Mesothelial cell of epicardium (in vitro differentiated cells): ENCODE measurements around the gene RNF208. TPM values are rescaled to one million over a fixed set of nuclear protein-coding genes. Genes with fewer than 3 reads are reported as not detected.

Experiments
- DNase-seq, 2 experiments: peaks; one replicate each; pipeline ENCODE4 v3.0.0; 2021; ENCODE audit warnings: low spot score in 2 of 2; ENCODE audit not compliant: unreplicated experiment in 2 of 2
- H3K27ac Mint-ChIP-seq: 2 replicates; pipeline ENCODE4 v1.8.0; 2021; ENCODE audit warnings: mixed read lengths
- H3K27me3 Mint-ChIP-seq: 2 replicates; pipeline ENCODE4 v1.8.0; 2021; ENCODE audit warnings: low read depth, mixed read lengths
- H3K36me3 Mint-ChIP-seq: 2 replicates; pipeline ENCODE4 v1.8.0; 2021; ENCODE audit warnings: mixed read lengths
- H3K4me1 Mint-ChIP-seq: 2 replicates; pipeline ENCODE4 v1.8.0; 2021; ENCODE audit warnings: mixed read lengths
- H3K4me3 Mint-ChIP-seq: 2 replicates; pipeline ENCODE4 v1.8.0; 2021; ENCODE audit warnings: mild to moderate bottlenecking, moderate library complexity, mixed read lengths
- H3K9me3 Mint-ChIP-seq: 2 replicates; pipeline ENCODE4 v1.8.0; 2021; ENCODE audit warnings: mixed read lengths
- CTCF ChIP-seq: fragments of 200-600 bp; sonication (generic); IDR thresholded peaks from one replicate; pipeline ENCODE4 v1.5.0; 2021; ENCODE audit warnings: antibody characterized with exemption; ENCODE audit not compliant: unreplicated experiment
- total RNA-seq: library from RNA; stranded (reverse); gene quantifications from 3 replicates; pipeline ENCODE4 v1.2.1, GENCODE V29; 2021

The RNF208 gene
- total RNA-seq, 1 donor from 2014 or later, result 13.9 TPM

DNA sequence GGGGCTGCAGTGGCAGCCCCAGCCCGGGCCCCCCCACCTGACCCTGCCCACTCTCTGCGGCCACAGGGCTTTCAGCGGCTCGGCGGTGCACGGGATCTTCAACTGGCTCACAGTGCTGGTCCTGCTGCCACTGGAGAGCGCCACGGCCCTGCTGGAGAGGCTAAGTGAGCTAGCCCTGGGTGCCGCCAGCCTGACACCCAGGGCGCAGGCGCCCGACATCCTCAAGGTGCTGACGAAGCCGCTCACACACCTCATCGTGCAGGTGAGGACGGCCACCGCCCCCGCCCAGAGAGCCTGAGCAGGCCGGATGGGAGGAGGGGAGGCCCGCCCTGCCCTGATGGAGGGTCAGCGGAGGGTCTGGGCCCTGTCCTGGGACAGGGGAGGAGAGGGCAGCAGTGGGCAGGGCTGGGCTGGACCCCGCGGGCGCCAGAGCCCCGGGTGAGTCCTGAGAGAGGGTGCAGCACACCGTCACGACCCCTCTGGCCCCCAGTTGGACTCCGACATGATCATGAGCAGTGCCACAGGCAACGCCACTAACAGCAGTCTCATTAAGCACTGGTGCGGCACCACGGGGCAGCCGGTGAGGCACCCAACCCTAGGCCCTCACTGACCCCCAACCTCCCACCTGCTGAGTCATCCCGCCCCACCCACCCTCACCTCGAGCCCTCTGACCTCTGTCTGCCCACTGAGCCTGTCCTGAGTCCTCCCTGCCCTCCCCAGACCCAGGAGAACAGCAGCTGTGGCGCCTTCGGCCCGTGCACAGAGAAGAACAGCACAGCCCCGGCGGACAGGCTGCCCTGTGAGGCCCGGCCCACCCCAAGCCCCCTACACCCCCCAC lies 11.3 kb upstream of the RNF208 start:
- TF ChIP-seq CTCF, result no peak
- H3K9me3 Mint-ChIP-seq, result no peaks in the 10 kb centered on the region
- no peak overlapping the region for H3K27ac Mint-ChIP-seq
- H3K4me3 Mint-ChIP-seq, result no peak overlapping the region
- no peaks in the 10 kb centered on the region for H3K36me3 Mint-ChIP-seq
- no peak for DNase-seq
- H3K27me3 Mint-ChIP-seq, result no peaks in the 10 kb centered on the region
- peaks cover 5% of the 10 kb centered on the region for H3K4me1 Mint-ChIP-seq

GRCh38 chr9:137232510-137232909 lies 10.5 kb upstream of the RNF208 start:
- Mint-ChIP-seq H3K9me3 (no peaks in the 10 kb centered on the region), H3K27ac (no peak overlapping the region), H3K4me1 (peaks cover 5% of the 10 kb centered on the region), H3K36me3 (no peaks in the 10 kb centered on the region), H3K27me3 (peaks cover 2% of the 10 kb centered on the region), H3K4me3 (no peak overlapping the region)
- no peak for DNase-seq
- no peak for TF ChIP-seq CTCF

- DNase-seq, result no peak
- TF ChIP-seq CTCF, result no peak
- Mint-ChIP-seq H3K4me1 (peaks cover 7% of the 10 kb centered on the region), H3K27ac (no peak overlapping the region), H3K9me3 (no peaks in the 10 kb centered on the region), H3K27me3 (peaks cover 3% of the 10 kb centered on the region), H3K36me3 (no peaks in the 10 kb centered on the region), H3K4me3 (no peak overlapping the region)
Measured at GRCh38 chr9:137232101-137232500, 10.1 kb upstream of the RNF208 start.

- no peak overlapping the region for H3K27ac Mint-ChIP-seq
- TF ChIP-seq CTCF, result no peak
- no peak overlapping the region for H3K4me3 Mint-ChIP-seq
- H3K36me3 Mint-ChIP-seq, result no peaks in the 10 kb centered on the region
- H3K9me3 Mint-ChIP-seq, result no peaks in the 10 kb centered on the region
- no peak for DNase-seq
- peaks cover 7% of the 10 kb centered on the region for H3K4me1 Mint-ChIP-seq
- peaks cover 3% of the 10 kb centered on the region for H3K27me3 Mint-ChIP-seq
Measured at GRCh38 chr9:137231372-137232039, 9.5 kb upstream of the RNF208 start.

DNA sequence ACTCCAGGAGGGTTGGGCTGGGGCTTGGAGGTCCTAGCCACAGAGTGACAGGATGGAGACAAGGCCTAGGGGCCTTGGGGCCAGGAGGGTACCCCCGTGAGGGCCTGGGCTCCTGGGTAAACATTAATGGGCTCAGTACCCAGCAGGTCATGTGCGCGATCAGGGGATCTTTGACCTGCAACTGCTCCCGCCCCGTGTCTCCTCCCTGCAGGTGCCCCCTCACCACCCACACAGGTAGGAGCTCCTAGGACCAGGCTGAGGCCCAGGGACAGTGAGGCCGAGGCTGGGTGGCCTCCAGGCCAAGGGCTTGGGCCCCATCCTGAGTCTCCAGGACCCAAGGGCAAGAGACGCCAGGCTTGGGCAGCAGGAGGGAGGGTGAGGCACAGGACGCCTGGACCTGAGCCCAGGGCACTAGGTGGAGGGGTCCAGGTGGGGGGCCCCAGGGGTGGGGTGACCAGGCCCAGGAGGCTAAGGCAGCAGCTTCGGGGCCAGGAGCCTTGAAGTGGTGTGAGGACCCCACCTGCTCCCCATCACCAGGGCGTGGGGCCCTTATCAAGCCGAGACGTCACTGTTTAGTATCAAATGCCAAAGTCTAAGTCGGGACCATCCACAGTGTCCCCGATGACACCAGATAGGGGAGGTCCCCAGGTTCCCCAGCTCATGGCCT lies 8.8 kb upstream of the RNF208 start, which contains the start of gene SLC34A3:
Gene SLC34A3 (plus strand): TSS at position 197 of the 667 bp plus-strand sequence. CDS start 802 bp downstream, outside the sequence.
- no peak for TF ChIP-seq CTCF
- H3K27ac Mint-ChIP-seq, result no peak within 1 kb of the TSS
- H3K4me3 Mint-ChIP-seq, result no peak within 1 kb of the TSS
- DNase-seq, result no peak
- H3K9me3 Mint-ChIP-seq, result no peaks in the 10 kb centered on the region
- peaks cover 9% of the 10 kb centered on the region for H3K4me1 Mint-ChIP-seq
- no peaks in the 10 kb centered on the region for H3K36me3 Mint-ChIP-seq
- H3K27me3 Mint-ChIP-seq, result peaks cover 3% of the 10 kb centered on the region
